ENCODE measurements around the gene WNT3A. TPM values are rescaled to one million over a fixed set of nuclear protein-coding genes. Genes with fewer than 3 reads are reported as not detected.

WNT3A gene
- total and polyA plus RNA-seq, 9 of the 15 experiments (the other 6 are each of a cell fraction or from before 2014, with no cell fraction given) = not detected

DNA sequence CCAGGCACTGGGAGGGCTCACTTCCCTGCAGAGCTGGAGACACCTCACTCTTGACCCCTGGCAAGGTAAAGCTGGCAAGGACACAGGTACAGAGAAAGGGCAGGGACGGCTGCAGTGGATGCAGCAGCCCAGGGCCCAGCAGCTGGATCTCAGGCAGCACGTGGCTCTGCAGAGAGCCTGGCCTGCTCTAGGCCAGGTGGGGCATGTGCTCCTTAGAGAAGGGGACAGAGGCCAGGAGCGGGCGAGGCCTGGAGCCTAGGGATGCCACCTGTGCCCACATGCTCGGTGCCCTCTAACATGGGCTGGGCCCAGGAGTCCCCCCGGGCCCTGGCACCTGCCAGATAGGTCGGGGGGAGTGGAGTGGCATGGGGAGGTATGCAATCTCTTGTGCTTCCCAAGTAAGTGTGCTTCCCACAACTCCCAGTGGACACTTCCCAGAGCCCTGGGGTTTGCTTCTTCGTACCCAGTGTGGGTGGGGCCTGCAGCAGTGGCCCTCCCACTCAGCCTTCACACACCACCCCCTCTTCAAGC lies 30.0 kb downstream of the WNT3A start:
- Histone ChIP-seq H3K9ac (ENCODE audit: insufficient read depth in 1 of 2, low read depth in 2 of 2, low read length in 2 of 2) (peak overlapping the region in 1 of 2 experiments; percentile 48; a peak in 1 of 4 replicates), H3K9me1 (ENCODE audit: control insufficient read depth, insufficient read depth, low read length) (no peaks in the 10 kb centered on the region), H3K79me2 (ENCODE audit: control insufficient read depth, insufficient read depth, low read length) (no peaks in the 10 kb centered on the region), H3K27me3 (ENCODE audit: control insufficient read depth in 2 of 2, insufficient read depth in 2 of 2, low read length in 2 of 2) (peaks cover 18 to 58% of the 10 kb centered on the region in 2 experiments; a peak in 4 of 5 replicates), H4K20me1 (replicated peaks; ENCODE audit: control insufficient read depth, insufficient read depth, low read length) (peaks cover 6% of the 10 kb centered on the region), H3K27ac (ENCODE audit: extremely low read depth, low read depth, low read length) (no peak overlapping the region), H2AFZ (ENCODE audit: low read depth, low read length) (no peak overlapping the region), H3K4me3 (no peak overlapping the region), H3K9me3 (replicated peaks; ENCODE audit: control insufficient read depth, insufficient read depth, low read depth, low read length) (no peaks in the 10 kb centered on the region), H3K36me3 (ENCODE audit: control insufficient read depth, insufficient read depth, low read length) (no peaks in the 10 kb centered on the region), H3K4me2 (ENCODE audit: insufficient read depth, low read length) (no peak overlapping the region), H3K4me1 (replicated peaks in 1 of 2; ENCODE audit: control insufficient read depth in 2 of 2, insufficient read depth in 2 of 2, low read length in 2 of 2) (peaks cover 0 to 18% of the 10 kb centered on the region in 2 experiments; a peak in 2 of 5 replicates)
- ATAC-seq (no peak; the same call in 1 of the 3 replicates), DNase-seq (ENCODE audit: extremely low read depth in 1 of 4, low spot score in 3 of 4) (no peak), FAIRE-seq (no peak)
- in situ Hi-C loops (cut with MboI) (no loop called here), intact Hi-C loops (cut with micrococcal nuclease) (no loop called here)
- 5% methylated on average over 8 of the region's 8 CpGs for WGBS (ENCODE audit: insufficient coverage, low coverage, missing lambda C conversion rate)
- POLR2A ChIA-PET = interaction anchor here (0.6 to 1.1 kb wide), 4 partner anchors 9 to 526 kb away, joined by 3 to 4 read pairs (median 3); no protein-coding TSS in a partner anchor
- CTCF ChIA-PET (ENCODE audit: low intra/inter-chr PET ratio) = interaction anchor here (0.6 kb wide), 1 partner anchor 421 kb away, joined by 3 read pairs; no protein-coding TSS in a partner anchor
- no peak for TF ChIP-seq MCM5 (IDR thresholded peaks at IDR 0.05; ENCODE audit: low read depth)
- 0 out of 2 replicates have a peak, but pooled peaks have one; percentile 23 for TF ChIP-seq TFAP4 (CRISPR knock-in tag; IDR thresholded peaks at IDR 0.05; ENCODE audit: borderline replicate concordance)
- no TSS peak for BruUV-seq (replicated peaks)
